HL-60 (cell line): Measurements from ENCODE around the gene NHERF2.

Source experiments
- DNase-seq, 2 experiments: peaks; one replicate each; pipeline ENCODE4 v3.0.0-alpha.2; 2010 to 2020; ENCODE audit warnings: low read depth in 1 of 2, low spot score in 1 of 2
- H3K27ac ChIP-seq: fragments of 250-450 bp; sonication (Bioruptor Pico); replicated peaks from 2 replicates; pipeline ENCODE4 v1.5.1; 2020; ENCODE audit warnings: mild to moderate bottlenecking, moderate library complexity
- H3K27me3 ChIP-seq: fragments of 250-450 bp; sonication (Bioruptor Pico); 2 replicates; pipeline ENCODE4 v1.5.1; 2021; ENCODE audit warnings: mild to moderate bottlenecking, moderate library complexity; ENCODE audit not compliant: insufficient read depth, poor library complexity, severe bottlenecking
- H3K4me3 ChIP-seq: replicated peaks from 2 replicates; pipeline ENCODE4 v1.5.1; 2011; ENCODE audit warnings: mild to moderate bottlenecking, control low read depth, low read length; ENCODE audit not compliant: insufficient read depth
- CTCF ChIP-seq: IDR thresholded peaks from one replicate; pipeline ENCODE4 v1.5.1; 2011; ENCODE audit warnings: low read length, control low read depth, inconsistent platforms; ENCODE audit not compliant: insufficient read depth
- GABPA ChIP-seq: IDR thresholded peaks from 2 replicates; pipeline ENCODE4 v1.6.1; 2012; ENCODE audit warnings: low read depth
- POLR2AphosphoS5 ChIP-seq: IDR thresholded peaks from 2 replicates; pipeline ENCODE4 v1.6.1; 2012; ENCODE audit warnings: low read depth
- SPI1 ChIP-seq: IDR thresholded peaks from 2 replicates; pipeline ENCODE4 v1.6.1; 2012; ENCODE audit warnings: low read depth, mild to moderate bottlenecking, borderline replicate concordance
- TF ChIP-seq, protein P1 (sequence below): IDR thresholded peaks from 2 replicates; pipeline ENCODE4 v1.6.1; 2012; ENCODE audit warnings: low read depth; ENCODE audit not compliant: insufficient replicate concordance

The NHERF2 gene

GRCh38 chr16:2066139-2066538 is 39.4 kb downstream of the NHERF2 start:
- Histone ChIP-seq H3K4me3 (no peak overlapping the region), H3K27me3 (no peaks in the 10 kb centered on the region), H3K27ac (no peak overlapping the region)
- DNase-seq: no peak
- no peak for TF ChIP-seq SPI1
- TF ChIP-seq, protein P1, sequence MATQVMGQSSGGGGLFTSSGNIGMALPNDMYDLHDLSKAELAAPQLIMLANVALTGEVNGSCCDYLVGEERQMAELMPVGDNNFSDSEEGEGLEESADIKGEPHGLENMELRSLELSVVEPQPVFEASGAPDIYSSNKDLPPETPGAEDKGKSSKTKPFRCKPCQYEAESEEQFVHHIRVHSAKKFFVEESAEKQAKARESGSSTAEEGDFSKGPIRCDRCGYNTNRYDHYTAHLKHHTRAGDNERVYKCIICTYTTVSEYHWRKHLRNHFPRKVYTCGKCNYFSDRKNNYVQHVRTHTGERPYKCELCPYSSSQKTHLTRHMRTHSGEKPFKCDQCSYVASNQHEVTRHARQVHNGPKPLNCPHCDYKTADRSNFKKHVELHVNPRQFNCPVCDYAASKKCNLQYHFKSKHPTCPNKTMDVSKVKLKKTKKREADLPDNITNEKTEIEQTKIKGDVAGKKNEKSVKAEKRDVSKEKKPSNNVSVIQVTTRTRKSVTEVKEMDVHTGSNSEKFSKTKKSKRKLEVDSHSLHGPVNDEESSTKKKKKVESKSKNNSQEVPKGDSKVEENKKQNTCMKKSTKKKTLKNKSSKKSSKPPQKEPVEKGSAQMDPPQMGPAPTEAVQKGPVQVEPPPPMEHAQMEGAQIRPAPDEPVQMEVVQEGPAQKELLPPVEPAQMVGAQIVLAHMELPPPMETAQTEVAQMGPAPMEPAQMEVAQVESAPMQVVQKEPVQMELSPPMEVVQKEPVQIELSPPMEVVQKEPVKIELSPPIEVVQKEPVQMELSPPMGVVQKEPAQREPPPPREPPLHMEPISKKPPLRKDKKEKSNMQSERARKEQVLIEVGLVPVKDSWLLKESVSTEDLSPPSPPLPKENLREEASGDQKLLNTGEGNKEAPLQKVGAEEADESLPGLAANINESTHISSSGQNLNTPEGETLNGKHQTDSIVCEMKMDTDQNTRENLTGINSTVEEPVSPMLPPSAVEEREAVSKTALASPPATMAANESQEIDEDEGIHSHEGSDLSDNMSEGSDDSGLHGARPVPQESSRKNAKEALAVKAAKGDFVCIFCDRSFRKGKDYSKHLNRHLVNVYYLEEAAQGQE: no peak
- no peak for TF ChIP-seq GABPA
- no peak for TF ChIP-seq CTCF

GRCh38 chr16:2070576-2071453 is 44.1 kb downstream of the NHERF2 start:
- no peak overlapping the region for H3K4me3 ChIP-seq
- no peaks in the 10 kb centered on the region for H3K27me3 ChIP-seq
- no peak overlapping the region for H3K27ac ChIP-seq
- no peak for DNase-seq
- TF ChIP-seq, protein P1: no peak
- no peak for TF ChIP-seq SPI1
- TF ChIP-seq POLR2AphosphoS5: no peak
- TF ChIP-seq CTCF: no peak
- TF ChIP-seq GABPA: no peak

DNA sequence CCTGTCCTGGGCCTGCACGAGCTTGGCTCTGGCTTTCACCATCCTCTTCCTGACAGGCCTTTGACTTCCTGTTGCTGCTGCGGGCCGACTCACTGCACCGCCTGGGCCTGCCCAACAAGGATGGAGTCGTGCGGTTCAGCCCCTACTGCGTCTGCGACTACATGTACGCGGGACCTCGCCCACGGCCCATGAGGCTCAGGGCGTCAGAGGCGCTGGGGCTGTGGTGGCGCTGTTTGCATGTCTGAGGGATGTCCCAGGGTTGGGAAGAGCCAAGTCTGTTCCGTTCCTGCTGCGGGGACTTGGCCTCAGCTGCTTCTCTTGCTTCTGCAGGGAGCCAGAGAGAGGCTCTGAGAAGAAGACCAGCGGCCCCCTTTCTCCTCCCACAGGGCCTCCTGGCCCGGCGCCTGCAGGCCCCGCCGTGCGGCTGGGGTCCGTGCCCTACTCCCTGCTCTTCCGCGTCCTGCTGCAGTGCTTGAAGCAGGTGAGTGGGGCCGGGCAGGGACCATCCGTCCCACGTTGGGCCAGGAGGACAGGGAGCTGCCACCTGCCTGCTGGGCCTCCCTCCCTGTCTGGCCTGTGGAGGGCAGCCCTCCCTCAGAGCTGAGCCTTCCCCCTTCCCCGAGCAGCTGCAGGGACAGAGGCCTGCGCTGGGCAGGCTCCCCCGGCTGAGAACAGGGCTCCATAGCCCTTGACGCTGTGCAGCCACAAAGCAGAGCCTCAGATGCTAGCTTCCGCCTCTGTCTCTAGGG is 44.9 kb downstream of the NHERF2 start:
- Histone ChIP-seq H3K27me3 (no peaks in the 10 kb centered on the region), H3K4me3 (no peak overlapping the region), H3K27ac (no peak overlapping the region)
- TF ChIP-seq, protein P1: no peak
- TF ChIP-seq CTCF: no peak
- no peak for TF ChIP-seq POLR2AphosphoS5
- TF ChIP-seq SPI1: no peak
- no peak for TF ChIP-seq GABPA
- no peak for DNase-seq
